Measurements from ENCODE around the gene IAPP. TPM values are rescaled to one million over a fixed set of nuclear protein-coding genes. Genes with fewer than 3 reads are reported as not detected.

The IAPP gene
- total RNA-seq, 1 donor from 2014 or later = not detected

DNA sequence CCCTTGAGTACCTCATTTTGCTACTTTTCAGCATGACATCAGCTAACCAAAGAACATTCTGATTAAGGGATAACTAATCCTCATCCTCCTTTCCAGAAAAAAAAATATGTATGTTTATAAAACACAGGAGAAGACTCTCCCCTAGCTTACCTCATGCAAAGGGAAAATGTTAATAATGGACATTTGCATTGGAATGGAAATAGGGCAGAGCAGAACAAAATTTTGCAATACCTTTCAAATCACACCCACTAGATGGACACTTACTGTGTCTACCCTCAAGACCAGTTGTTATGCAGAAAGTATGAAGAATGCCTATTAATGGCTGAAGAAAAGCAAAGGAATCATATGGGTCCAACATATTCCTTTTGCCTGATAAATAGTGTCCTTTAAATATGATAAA lies 29.1 kb upstream of the IAPP start:
- Histone ChIP-seq H3K4me3 (ENCODE audit: low read depth, low read length) (no peak overlapping the region), H3K36me3 (ENCODE audit: control insufficient read depth, insufficient read depth, low read length) (no peaks in the 10 kb centered on the region), H3K27me3 (ENCODE audit: control insufficient read depth, insufficient read depth, low read length) (no peaks in the 10 kb centered on the region)
- TF ChIP-seq, protein P1, sequence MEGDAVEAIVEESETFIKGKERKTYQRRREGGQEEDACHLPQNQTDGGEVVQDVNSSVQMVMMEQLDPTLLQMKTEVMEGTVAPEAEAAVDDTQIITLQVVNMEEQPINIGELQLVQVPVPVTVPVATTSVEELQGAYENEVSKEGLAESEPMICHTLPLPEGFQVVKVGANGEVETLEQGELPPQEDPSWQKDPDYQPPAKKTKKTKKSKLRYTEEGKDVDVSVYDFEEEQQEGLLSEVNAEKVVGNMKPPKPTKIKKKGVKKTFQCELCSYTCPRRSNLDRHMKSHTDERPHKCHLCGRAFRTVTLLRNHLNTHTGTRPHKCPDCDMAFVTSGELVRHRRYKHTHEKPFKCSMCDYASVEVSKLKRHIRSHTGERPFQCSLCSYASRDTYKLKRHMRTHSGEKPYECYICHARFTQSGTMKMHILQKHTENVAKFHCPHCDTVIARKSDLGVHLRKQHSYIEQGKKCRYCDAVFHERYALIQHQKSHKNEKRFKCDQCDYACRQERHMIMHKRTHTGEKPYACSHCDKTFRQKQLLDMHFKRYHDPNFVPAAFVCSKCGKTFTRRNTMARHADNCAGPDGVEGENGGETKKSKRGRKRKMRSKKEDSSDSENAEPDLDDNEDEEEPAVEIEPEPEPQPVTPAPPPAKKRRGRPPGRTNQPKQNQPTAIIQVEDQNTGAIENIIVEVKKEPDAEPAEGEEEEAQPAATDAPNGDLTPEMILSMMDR (IDR thresholded peaks at IDR 0.05; ENCODE audit: insufficient read depth, low read length, severe bottlenecking) = no peak
- no peak for FAIRE-seq
- DNase-seq (ENCODE audit: low read depth) = no peak

DNA sequence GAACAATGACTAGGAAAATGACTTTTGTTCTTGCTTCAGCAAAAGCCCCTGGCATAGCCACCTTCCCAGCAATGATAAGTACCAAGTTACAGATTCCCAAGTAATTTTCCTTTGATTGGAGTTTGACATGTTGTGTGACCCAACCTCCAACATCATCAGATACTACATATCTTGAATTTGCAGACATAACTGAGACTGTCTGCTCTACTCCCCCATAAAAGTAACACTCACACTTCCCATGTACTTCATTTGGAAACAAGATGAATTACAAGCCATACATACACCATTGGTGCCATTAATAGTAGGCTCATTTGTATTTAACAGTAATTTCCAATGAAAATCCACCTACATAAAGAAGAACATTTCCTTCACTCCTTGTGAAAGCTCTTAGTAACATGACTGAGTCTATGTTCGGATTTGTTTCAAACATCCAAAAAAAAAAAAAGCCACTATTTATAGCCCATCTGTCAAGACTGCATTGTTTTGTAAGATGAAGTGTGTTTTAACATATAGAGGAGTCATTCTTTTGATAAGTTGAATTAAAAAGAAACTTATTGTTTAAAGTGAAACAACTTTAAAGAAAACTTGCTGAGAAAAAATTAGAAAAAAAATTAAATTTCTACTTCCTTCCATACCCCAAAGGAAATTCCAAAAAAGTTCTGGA lies 26.0 kb upstream of the IAPP start:
- H3K27me3 ChIP-seq (ENCODE audit: control insufficient read depth, insufficient read depth, low read length) = no peaks in the 10 kb centered on the region
- FAIRE-seq = no peak
- H3K4me3 ChIP-seq (ENCODE audit: low read depth, low read length) = no peak overlapping the region
- no peaks in the 10 kb centered on the region for H3K36me3 ChIP-seq (ENCODE audit: control insufficient read depth, insufficient read depth, low read length)
- TF ChIP-seq, protein P1 (IDR thresholded peaks at IDR 0.05; ENCODE audit: insufficient read depth, low read length, severe bottlenecking) = no peak
- DNase-seq (ENCODE audit: low read depth) = no peak

DNA sequence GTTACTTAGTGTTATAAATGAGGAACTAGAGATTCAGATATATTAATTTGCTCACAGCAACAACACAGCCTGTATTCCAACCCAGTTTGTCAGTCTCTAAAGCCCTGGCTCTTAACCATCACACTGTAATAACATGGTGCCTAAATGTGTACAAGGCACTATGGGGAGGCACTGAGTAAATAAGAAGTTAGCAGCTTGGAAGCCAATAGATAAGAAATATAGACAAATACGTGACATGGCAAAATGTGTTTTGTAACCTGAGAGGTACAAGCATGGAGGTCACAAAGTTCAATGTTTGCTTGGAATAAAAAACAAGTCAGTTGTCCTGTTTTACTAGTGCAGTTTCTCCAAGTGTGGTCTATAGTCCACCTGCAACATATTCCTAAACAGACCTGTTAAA lies 21.7 kb upstream of the IAPP start:
- FAIRE-seq (no peak), DNase-seq (ENCODE audit: low read depth) (no peak)
- Histone ChIP-seq H3K36me3 (ENCODE audit: control insufficient read depth, insufficient read depth, low read length) (no peaks in the 10 kb centered on the region), H3K27me3 (ENCODE audit: control insufficient read depth, insufficient read depth, low read length) (no peaks in the 10 kb centered on the region), H3K4me3 (ENCODE audit: low read depth, low read length) (no peak overlapping the region)
- TF ChIP-seq, protein P1 (IDR thresholded peaks at IDR 0.05; ENCODE audit: insufficient read depth, low read length, severe bottlenecking) = no peak

DNA sequence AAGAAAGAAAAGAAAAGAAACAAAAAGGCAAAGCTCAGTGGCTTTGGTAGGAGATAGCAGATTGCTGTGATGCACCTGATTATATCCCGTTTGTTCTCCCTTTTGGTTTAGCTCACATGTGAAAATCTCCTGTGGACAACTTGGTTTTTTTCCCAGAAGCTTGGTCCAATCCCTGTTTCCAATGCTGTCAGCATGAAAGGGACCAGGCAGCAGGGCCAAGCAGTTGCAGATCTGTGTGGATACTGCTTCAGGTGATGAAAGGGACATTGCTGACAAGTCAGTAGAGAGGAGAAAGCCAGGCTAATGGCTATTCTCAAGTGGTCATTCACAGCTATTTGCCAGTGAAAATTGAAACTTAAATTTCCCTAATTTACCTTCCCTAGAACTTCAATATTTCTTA lies 19.2 kb upstream of the IAPP start:
- Histone ChIP-seq H3K27me3 (ENCODE audit: control insufficient read depth, insufficient read depth, low read length) (no peaks in the 10 kb centered on the region), H3K4me3 (ENCODE audit: low read depth, low read length) (no peak overlapping the region), H3K36me3 (ENCODE audit: control insufficient read depth, insufficient read depth, low read length) (no peaks in the 10 kb centered on the region)
- no peak for DNase-seq (ENCODE audit: low read depth)
- FAIRE-seq = no peak
- TF ChIP-seq, protein P1 (IDR thresholded peaks at IDR 0.05; ENCODE audit: insufficient read depth, low read length, severe bottlenecking) = no peak

DNA sequence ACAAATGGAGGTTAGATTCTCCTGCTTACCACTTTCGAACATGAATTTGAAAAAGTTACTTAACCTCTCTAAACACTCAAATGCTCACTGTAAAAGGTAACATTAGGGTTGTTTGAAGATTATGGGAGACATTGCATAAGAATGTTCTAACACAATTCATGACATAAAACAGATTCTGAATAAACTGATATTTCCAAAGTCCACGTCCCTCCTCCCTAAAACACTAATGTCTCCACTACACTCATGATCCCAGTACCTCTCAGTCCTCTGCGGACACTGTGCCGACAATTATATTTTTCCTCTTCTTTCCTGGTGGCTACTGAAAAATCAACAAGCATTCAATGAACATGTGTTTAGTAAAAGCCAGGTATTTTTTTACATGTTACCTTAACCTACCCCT lies 18.8 kb upstream of the IAPP start:
- H3K27me3 ChIP-seq (ENCODE audit: control insufficient read depth, insufficient read depth, low read length) = no peaks in the 10 kb centered on the region

More for the DNA sequence above, 18.8 kb upstream of the IAPP start:
- DNase-seq (ENCODE audit: low read depth) (no peak), FAIRE-seq (no peak)
- TF ChIP-seq, protein P1 (IDR thresholded peaks at IDR 0.05; ENCODE audit: insufficient read depth, low read length, severe bottlenecking) = no peak
- Histone ChIP-seq H3K4me3 (ENCODE audit: low read depth, low read length) (no peak overlapping the region), H3K36me3 (ENCODE audit: control insufficient read depth, insufficient read depth, low read length) (no peaks in the 10 kb centered on the region)

Data from bronchial epithelial cell (primary cell).